ENCODE results near the gene CYLD.

DNA sequence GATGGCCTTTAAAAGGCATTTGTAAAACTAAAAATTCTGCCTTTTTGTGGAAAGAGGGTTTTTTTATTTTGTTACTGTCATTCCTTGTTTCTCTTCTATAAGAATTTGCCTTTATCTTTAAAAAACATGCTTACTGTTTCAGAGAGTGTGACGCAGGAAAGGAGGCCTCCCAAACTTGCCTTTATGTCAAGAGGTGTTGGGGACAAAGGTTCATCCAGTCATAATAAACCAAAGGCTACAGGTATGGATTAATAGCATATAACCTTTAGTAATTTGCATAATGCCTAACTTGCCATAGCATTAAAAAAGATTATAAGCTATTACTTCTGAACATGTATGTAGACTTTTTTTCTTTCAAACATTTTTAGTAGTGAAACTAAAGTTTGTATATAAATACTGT lies 34.2 kb downstream of the CYLD start:
- TF ChIP-seq, protein P1, sequence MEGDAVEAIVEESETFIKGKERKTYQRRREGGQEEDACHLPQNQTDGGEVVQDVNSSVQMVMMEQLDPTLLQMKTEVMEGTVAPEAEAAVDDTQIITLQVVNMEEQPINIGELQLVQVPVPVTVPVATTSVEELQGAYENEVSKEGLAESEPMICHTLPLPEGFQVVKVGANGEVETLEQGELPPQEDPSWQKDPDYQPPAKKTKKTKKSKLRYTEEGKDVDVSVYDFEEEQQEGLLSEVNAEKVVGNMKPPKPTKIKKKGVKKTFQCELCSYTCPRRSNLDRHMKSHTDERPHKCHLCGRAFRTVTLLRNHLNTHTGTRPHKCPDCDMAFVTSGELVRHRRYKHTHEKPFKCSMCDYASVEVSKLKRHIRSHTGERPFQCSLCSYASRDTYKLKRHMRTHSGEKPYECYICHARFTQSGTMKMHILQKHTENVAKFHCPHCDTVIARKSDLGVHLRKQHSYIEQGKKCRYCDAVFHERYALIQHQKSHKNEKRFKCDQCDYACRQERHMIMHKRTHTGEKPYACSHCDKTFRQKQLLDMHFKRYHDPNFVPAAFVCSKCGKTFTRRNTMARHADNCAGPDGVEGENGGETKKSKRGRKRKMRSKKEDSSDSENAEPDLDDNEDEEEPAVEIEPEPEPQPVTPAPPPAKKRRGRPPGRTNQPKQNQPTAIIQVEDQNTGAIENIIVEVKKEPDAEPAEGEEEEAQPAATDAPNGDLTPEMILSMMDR (IDR thresholded peaks at IDR 0.05) = no peak
- TF ChIP-seq POLR2A (IDR thresholded peaks at IDR 0.05) = no peak
